Fibroblast of villous mesenchyme (primary cell): Measurements from ENCODE around the gene PMS1. TPM values are rescaled to one million over a fixed set of nuclear protein-coding genes. Genes with fewer than 3 reads are reported as not detected.
"Not testable (repeated sequence)": the region's sequence is repeated elsewhere in the genome, so short reads cannot be mapped to it uniquely, and the experiment has no call there.

Experiments used
- DNase-seq: peaks from one replicate; pipeline ENCODE4 v3.0.0-alpha.2; 2010; ENCODE audit warnings: low read depth
- H3K4me3 ChIP-seq: 2 replicates; pipeline ENCODE4 v1.5.1; 2011; ENCODE audit warnings: low read depth, mild to moderate bottlenecking, low read length
- CTCF ChIP-seq: IDR thresholded peaks from 2 replicates; pipeline ENCODE4 v1.5.1; 2012; ENCODE audit warnings: low read depth, mild to moderate bottlenecking, low read length; ENCODE audit not compliant: insufficient read depth
- total RNA-seq: library from RNA; depleted of rRNA; stranded (reverse); fragments of >200 nt; gene quantifications from 2 replicates; pipeline ENCODE4 v1.2.3, GENCODE V29; 2012

Gene PMS1
- 19.3 and 40.2 TPM in 2 replicates for total RNA-seq

GRCh38 chr2:189783927-189784867 is at the start of gene PMS1, which contains the start of gene ORMDL1:
TSS of gene PMS1 (plus strand) at chr2:189784450. CDS start at chr2:189791810, 7,360 bp downstream.
TSS of gene ORMDL1 (minus strand) at chr2:189784339. CDS start at chr2:189782595, 1,744 bp downstream.
- no peak for TF ChIP-seq CTCF
- DNase-seq = peak; percentile 96
- peak within 1 kb of the TSS; percentile 87 for H3K4me3 ChIP-seq

DNA sequence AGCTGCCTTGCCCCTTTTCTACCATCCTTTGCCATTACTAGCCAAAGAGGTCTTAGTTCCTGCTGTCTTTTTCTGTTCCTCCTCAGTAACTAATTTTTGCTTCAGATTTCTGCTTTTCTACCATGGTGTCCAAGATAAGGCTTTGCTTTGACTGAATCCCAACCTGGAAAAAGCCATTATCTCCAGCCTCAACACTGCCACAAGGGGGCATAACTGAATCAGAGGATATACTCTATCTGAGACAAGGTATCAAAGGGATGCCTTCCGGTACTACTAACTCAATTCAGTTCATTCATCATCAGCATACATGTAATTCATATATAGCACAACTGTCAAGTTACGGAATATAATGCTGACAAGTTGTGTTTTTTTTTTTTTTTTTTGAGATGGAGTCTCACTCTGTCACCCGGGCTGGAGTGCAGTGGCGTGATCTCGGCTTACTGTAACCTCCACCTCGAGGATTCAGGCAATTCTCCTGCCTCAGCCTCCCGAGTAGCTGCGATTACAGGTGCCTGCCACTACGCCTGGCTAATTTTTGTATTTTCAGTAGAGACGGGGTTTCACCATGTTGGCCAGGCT is 33.1 kb upstream of the PMS1 start:
- peak; percentile 78 for TF ChIP-seq CTCF
- no peak overlapping the region for H3K4me3 ChIP-seq
- peak; percentile 39 for DNase-seq

DNA sequence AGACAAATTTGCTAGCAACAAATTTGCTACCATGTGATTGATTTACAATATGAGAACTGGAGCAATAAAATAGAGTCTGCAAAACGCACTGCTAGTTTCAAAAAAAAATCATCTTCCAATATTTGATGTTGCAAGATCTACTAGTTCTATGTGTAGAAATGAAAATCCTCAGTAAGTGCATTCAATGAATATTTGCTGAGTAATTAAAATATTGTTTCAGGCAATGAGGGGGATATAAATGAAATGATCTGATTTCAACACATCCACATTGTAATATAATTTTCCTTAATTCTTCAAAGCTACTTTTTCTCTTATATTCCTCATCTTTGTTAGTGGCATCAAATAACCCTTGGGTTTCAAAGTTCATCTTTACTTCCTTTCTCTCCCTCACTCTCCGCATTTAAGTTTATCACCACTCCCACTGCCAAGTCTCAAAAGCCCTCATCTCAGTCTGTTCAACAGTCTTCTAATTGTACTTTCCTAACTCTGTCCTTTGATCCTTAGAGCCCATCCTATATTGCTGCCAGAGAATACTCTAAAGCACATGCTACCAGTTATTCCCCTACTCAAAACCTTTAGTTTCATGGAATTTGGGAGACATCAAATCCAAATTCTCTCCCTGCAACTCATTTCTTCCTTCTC is 27.8 kb upstream of the PMS1 start:
- no peak for TF ChIP-seq CTCF
- no peak for DNase-seq
- no peak overlapping the region for H3K4me3 ChIP-seq

DNA sequence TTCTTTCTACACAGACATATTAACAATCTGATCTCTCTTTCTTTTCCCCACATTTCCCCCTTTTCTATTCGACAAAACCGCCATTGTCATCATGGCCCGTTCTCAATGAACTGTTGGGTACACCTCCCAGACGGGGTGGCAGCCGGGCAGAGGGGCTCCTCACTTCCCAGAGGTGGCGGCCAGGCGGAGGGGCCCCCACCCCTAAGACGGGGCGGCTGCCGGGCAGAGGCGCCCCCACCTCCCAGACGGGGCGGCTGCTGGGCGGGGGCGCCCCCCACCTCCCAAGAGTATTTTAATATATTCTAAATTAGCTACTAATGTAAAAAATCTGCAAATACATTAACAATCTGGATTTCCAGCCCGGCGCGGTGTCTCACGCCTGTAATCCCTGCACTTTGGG is 24.1 kb upstream of the PMS1 start:
- H3K4me3 ChIP-seq, DNase-seq: not testable (repeated sequence)

- DNase-seq = no peak
- peak overlapping the region; percentile 99 for H3K4me3 ChIP-seq
- TF ChIP-seq CTCF = no peak
These were observed 22.1 kb upstream of the PMS1 start for GRCh38 chr2:189762229-189762550.

GRCh38 chr2:189762551-189763298 is 21.5 kb upstream of the PMS1 start, which contains the start of gene OSGEPL1:
TSS of gene OSGEPL1 (minus strand) at chr2:189762792. CDS start at chr2:189761640, 1,152 bp downstream.
- TF ChIP-seq CTCF = peak; percentile 62
- peak within 1 kb of the TSS; percentile 99 for H3K4me3 ChIP-seq
- peak; percentile 88 for DNase-seq
